ENCODE data around the gene DNAJB9.

DNA sequence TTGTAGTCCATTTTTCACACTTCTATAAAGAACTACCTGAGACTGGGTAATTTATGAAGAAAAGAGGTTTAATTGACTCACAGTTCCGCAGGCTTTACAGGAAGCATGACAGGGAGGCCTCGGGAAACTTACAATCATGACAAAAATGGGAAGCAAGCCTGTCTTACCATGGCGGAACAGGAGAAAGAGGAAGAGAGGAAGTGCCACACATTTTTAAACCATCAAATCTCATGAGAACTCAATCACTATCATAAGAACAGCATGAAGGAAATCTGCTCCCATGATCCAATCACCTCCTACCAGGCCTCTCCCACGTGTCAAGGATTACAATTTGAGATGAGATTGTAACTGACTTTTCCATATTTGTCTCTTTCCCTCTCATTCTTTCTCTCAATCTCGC, 34.4 kb upstream of the DNAJB9 start:
- TF ChIP-seq CTCF (IDR thresholded peaks at IDR 0.05) (no peak), EZH2 (IDR thresholded peaks at IDR 0.05) (no peak)
